GM21367 (cell line): ENCODE measurements around the gene ABHD16A.

Source experiments
- ATAC-seq: cut with Tn5 transposase; IDR thresholded peaks from one replicate; pipeline ENCODE4 v1.9.1; 2021; ENCODE audit not compliant: unreplicated experiment

Gene ABHD16A

GRCh38 chr6:31663126-31663960 is 39.8 kb downstream of the ABHD16A start:
- no peak for ATAC-seq

DNA sequence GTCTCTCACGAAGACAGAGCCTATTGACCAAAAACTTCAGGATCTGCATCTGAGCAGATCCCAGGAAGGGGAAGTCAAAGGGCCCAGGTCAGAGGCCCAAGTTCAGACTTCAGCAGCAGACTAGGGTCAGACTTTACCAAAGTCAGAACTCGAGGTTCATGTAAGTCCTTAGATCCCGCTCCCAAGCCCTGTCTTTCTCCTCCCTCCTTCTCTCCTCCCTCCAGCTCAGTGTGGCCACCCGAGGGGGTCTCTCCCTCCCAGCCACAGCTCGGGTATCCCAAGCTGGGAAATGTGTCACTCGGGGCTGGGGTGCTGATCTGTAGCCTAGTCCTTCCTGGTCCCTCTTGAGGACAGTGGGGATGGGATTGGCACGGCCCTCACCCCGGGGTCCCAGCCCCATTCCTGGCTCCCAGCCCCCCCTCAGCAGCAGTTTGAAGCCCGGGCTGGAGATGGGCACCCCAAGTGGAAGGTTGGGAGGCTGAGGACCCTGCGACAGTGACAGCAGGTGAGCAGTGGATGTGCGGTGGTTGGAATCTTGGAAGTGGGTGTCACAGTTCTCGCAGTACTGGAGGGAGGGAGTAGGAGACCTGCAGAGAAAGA is 40.9 kb downstream of the ABHD16A start:
- ATAC-seq: no peak

DNA sequence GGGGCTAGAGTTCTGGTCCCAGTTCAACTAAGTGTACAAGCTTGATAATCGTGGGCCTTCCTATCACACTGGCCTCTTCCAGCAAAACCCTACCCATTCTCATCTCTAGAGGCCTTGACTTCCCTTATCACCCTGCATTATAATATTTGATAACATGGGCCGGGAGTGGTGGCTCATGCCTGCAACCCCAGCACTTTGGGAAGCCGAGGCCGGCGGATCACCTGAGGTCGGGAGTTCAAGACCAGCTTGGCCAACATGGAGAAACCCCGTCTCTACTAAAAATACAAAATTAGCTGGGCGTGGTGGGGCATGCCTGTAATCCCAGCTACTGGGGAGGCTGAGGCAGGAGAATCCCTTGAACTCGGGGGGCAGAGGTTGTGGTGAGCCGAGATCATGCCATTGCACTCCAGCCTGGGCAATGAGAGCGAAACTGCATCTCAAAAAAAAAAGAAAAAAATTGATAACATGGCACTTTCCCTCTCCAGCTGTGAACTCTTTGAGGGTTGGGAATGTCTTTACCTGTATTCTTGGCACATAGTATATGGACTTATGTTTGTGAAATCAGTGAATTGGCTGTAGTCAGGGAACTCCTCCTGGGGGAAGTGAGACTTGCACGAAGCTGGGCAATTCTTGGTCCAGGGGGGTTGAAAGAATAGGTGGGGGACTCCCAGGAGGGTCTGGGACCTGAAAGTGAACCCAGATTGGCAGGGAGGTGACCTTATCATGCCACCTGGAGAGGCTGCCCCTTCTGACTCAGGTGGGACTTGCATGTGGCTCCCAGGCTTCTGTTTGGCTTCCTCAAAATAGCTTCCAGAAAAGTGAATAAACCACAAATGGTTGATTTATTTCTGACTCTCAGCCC is 41.6 kb downstream of the ABHD16A start:
- no peak for ATAC-seq

DNA sequence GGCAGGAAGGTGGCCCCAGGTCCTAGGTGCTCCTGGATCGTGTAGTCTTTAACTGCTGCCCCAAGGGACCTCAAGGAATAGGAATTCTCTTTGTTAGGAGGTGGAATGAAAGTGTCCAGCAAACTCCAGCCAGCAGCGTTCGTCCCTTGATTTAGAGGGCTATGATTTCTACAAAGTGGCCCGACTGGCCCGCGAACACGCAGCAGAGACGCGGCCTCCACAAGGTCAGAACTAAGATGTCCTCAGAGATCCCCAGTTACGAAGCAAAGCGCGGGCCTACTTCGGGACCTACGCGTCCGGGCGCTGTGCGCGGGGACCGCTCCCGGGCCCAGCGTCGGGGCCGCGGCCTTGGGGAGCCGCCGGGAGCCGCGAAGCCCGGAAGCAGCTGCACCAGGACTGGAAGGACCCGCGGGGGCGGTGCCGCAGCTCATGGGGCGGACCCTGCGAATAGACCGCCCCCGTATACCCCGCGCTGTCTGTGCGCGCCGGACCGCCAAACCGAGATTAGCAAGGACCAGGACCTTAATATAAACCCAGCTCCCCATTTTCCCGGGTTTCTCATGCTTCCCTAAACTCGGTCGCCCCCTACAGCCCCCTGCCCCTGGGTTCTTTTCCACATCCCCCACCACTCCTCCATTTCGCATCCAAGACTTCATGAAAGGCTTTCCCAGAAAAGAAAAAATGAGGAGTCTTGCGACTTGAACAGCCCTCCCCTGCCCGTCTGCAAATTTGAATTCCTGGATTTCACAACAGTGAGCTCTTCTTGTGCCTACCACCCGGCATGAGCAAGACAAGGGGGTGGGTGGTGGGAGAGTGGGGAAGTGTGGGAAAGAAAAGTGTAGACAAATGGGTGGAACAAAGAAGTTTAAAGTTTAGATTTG is 42.5 kb downstream of the ABHD16A start, which contains the start of gene C6orf47:
C6orf47 (minus strand) TSS at position 398 of the 881 bp plus-strand sequence. CDS start 831 bp downstream, outside the sequence.
- ATAC-seq: peak; percentile 30

GRCh38 chr6:31659649-31660380 is 43.3 kb downstream of the ABHD16A start:
- ATAC-seq: no peak

- ATAC-seq: no peak
These were observed 44.0 kb downstream of the ABHD16A start for GRCh38 chr6:31658983-31659648.

DNA sequence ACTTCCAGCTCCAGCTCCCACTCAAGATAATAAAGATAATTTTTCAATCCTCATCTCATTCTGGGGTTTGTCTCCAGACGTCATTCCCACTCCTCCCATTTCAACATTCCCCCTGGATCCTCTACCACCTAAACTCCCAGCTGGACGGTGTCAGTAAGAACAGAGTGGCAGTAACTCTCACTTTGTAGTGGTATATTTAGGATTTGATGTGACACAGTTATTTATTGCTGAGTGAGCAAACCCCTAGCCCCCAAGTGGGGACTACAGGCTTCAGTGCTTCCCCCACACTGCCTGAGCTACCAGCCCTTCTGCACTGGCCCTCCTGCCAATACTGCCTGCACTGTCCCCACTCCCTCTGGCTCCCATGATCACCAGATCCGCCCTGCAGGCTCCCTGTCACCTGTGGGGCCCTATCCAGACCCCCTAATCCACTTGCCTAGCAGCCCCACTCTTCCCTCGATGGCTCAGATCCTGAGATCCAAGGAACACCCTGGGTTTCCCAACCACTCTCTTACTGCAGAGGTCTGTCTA is 44.9 kb downstream of the ABHD16A start:
- no peak for ATAC-seq

- ATAC-seq: no peak
These were observed 45.5 kb downstream of the ABHD16A start for GRCh38 chr6:31657406-31658157.

- ATAC-seq: no peak
These were observed 47.5 kb downstream of the ABHD16A start, which contains the start of gene APOM for GRCh38 chr6:31655349-31656237. TSS of gene APOM (plus strand) at chr6:31655894. CDS start at chr6:31655967, 73 bp downstream.

- ATAC-seq: no peak
These were observed 48.4 kb downstream of the ABHD16A start for GRCh38 chr6:31654574-31655348.

- ATAC-seq: peak; percentile 42
These were observed 50.0 kb downstream of the ABHD16A start for GRCh38 chr6:31652925-31653724.

GRCh38 chr6:31651602-31652191 is 51.4 kb downstream of the ABHD16A start:
- peak; percentile 25 for ATAC-seq

DNA sequence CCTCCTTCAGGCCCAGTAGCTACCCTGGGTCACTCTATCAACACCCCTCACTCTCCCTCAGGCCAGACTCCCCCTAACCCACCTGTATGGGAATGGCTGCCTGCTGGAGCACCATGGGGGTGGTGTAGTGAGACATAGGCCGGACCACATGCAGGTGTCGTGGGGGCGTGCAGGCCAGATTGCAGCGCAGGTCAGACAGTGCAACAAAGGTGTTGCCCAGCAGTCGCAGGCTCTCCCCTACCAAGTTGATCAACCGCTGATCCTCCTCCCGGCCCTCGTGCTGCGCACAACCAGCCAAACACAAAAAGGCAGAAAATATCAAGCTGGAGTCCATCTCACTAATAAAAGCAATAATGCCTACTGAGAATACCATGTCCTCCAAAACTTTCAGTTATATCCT is 57.8 kb downstream of the ABHD16A start:
- ATAC-seq: no peak

GRCh38 chr6:31643818-31644454 is 59.2 kb downstream of the ABHD16A start:
- no peak for ATAC-seq
